HCT116 (cell line): ENCODE measurements around the gene SH3D19. TPM values are rescaled to one million over a fixed set of nuclear protein-coding genes. Genes with fewer than 3 reads are reported as not detected.

Experiments used
- ATAC-seq: fragments of 200-7000 bp; cut with Tn5 transposase; 2 replicates; pipeline ENCODE4 v1.9.1; 2020; ENCODE audit warnings: mild to moderate bottlenecking, moderate library complexity
- BruUV-seq: library from RNA; stranded (reverse); fragments of 400-500 nt; replicated peaks from 2 replicates; lab custom pipeline; 2021; lab: Mats Ljungman, UMichigan
- CTCF ChIA-PET: fragments of 300-600 bp; sonication (Branson Sonifier 250); formaldehyde crosslinking; loops from one replicate; lab custom pipeline; 2021; ENCODE audit warnings: antibody characterized with exemption; lab: Charles Lee
- POLR2A ChIA-PET: fragments of 300-600, 350-600 bp; sonication (Branson Sonifier 250); formaldehyde crosslinking; loops from one replicate; lab custom pipeline; 2021; ENCODE audit warnings: antibody characterized with exemption; lab: Charles Lee
- RAD21 ChIA-PET, 2 experiments: fragments of 300-600 bp; sonication (Branson Sonifier 250); formaldehyde crosslinking; loops; one replicate each; lab custom pipeline; 2023; ENCODE audit warnings: low total read pairs in 2 of 2; ENCODE audit not compliant: uncharacterized antibody in 2 of 2, unreplicated experiment in 2 of 2, low non-redundant PET in 1 of 2; lab: Charles Lee
- DNase-seq: peaks from one replicate; pipeline ENCODE4 v3.0.0-alpha.2; 2010; ENCODE audit warnings: low read depth, low spot score
- H2AFZ ChIP-seq: fragments of 200-600 bp; shearing (Covaris generic), sonication (generic); 2 replicates; pipeline ENCODE4 v1.6.1; 2017; ENCODE audit warnings: low read depth, mixed run types, mixed read lengths, antibody characterized with exemption, low read length; ENCODE audit not compliant: poor library complexity, severe bottlenecking
- H3K27ac ChIP-seq: 2 replicates; pipeline ENCODE4 v1.5.1; 2012; ENCODE audit warnings: low read depth, low read length
- H3K27me3 ChIP-seq: fragments of 200-600 bp; sonication (generic); 2 replicates; pipeline ENCODE4 v1.6.1; 2016; ENCODE audit warnings: mixed run types, low read length, mixed read lengths; ENCODE audit not compliant: insufficient read depth
- H3K36me3 ChIP-seq, 2 experiments: fragments of 200-500 bp in 1 of 2; fragments of 200-600 bp in 1 of 2; sonication (Bioruptor generic) in 1 of 2; sonication (generic) in 1 of 2; 2 replicates each; pipeline versions ENCODE4 v1.5.1 to v1.6.1; 2014 to 2016; ENCODE audit warnings: low read length in 2 of 2, inconsistent platforms in 1 of 2, mixed read lengths in 1 of 2, mixed run types in 1 of 2; ENCODE audit not compliant: insufficient read depth in 2 of 2, control insufficient read depth in 1 of 2
- H3K4me1 ChIP-seq, 2 experiments: fragments of 200-600 bp in 1 of 2; sonication (generic) in 1 of 2; 2 replicates each; pipeline versions ENCODE4 v1.5.1 to v1.6.1; 2012 to 2017; ENCODE audit warnings: low read length in 2 of 2, inconsistent platforms in 1 of 2, mild to moderate bottlenecking in 1 of 2, mixed read lengths in 1 of 2, mixed run types in 1 of 2, moderate library complexity in 1 of 2; ENCODE audit not compliant: insufficient read depth in 2 of 2, control insufficient read depth in 1 of 2
- H3K4me2 ChIP-seq: fragments of 200-600 bp; sonication (generic); 2 replicates; pipeline ENCODE4 v1.6.1; 2017; ENCODE audit warnings: mixed run types, low read length, mixed read lengths
- H3K4me3 ChIP-seq, 2 experiments: fragments of 200-600 bp in 1 of 2; sonication (generic) in 1 of 2; replicated peaks in 1 of 2; 2 replicates each; pipeline ENCODE4 v1.5.1; 2011 to 2016; ENCODE audit warnings: low read length in 2 of 2, control low read depth in 1 of 2, low read depth in 1 of 2, mild to moderate bottlenecking in 1 of 2, mixed read lengths in 1 of 2, mixed run types in 1 of 2
- H3K79me2 ChIP-seq: fragments of 200-600 bp; sonication (generic); 2 replicates; pipeline ENCODE4 v1.6.1; 2017; ENCODE audit warnings: mild to moderate bottlenecking, mixed run types, low read length, moderate library complexity, mixed read lengths; ENCODE audit not compliant: insufficient read depth
- H3K9ac ChIP-seq: fragments of 200-600 bp; sonication (generic); 2 replicates; pipeline ENCODE4 v1.6.1; 2016; ENCODE audit warnings: low read length, mixed read lengths
- H3K9me2 ChIP-seq: fragments of 200-600 bp; sonication (generic), shearing (Covaris generic); 2 replicates; pipeline ENCODE4 v1.6.1; 2017; ENCODE audit warnings: mixed run types, mild to moderate bottlenecking, moderate library complexity; ENCODE audit not compliant: insufficient read depth
- H3K9me3 ChIP-seq, 2 experiments: fragments of 200-500 bp in 1 of 2; fragments of 200-600 bp in 1 of 2; sonication (Bioruptor generic) in 1 of 2; sonication (generic) in 1 of 2; 2 replicates each; pipeline ENCODE4 v1.6.1; 2014 to 2017; ENCODE audit warnings: low read length in 2 of 2, mixed read lengths in 2 of 2, inconsistent platforms in 1 of 2, low read depth in 1 of 2, mild to moderate bottlenecking in 1 of 2, mixed run types in 1 of 2, moderate library complexity in 1 of 2; ENCODE audit not compliant: control insufficient read depth in 1 of 2, insufficient read depth in 1 of 2
- H4K20me1 ChIP-seq: fragments of 200-600 bp; sonication (generic), shearing (Covaris generic); 2 replicates; pipeline ENCODE4 v1.6.1; 2017; ENCODE audit warnings: mixed run types, mild to moderate bottlenecking, moderate library complexity; ENCODE audit not compliant: insufficient read depth
- ATF3 ChIP-seq: IDR thresholded peaks from 2 replicates; pipeline ENCODE4 v1.6.1; 2012
- CBX3 ChIP-seq: IDR thresholded peaks from 2 replicates; pipeline ENCODE4 v1.6.1; 2012; ENCODE audit warnings: low read depth
- CTCF ChIP-seq, 3 experiments: fragments of 200-600 bp in 1 of 3; sonication (generic) in 1 of 3; IDR thresholded peaks in 2 of 3; conservative IDR thresholded peaks in 1 of 3; 2 replicates each; pipeline ENCODE4 v1.5.1; 2012 to 2017; ENCODE audit warnings: low read depth in 2 of 3, low read length in 2 of 3, antibody characterized with exemption in 1 of 3, borderline replicate concordance in 1 of 3, control low read depth in 1 of 3, mild to moderate bottlenecking in 1 of 3, mixed read lengths in 1 of 3, mixed run types in 1 of 3, moderate library complexity in 1 of 3; ENCODE audit not compliant: insufficient read depth in 1 of 3
- EGR1 ChIP-seq: IDR thresholded peaks from 2 replicates; pipeline ENCODE4 v1.6.1; 2012; ENCODE audit warnings: low read depth
- ELF1 ChIP-seq: IDR thresholded peaks from 2 replicates; pipeline ENCODE4 v1.6.1; 2012; ENCODE audit warnings: low read depth, borderline replicate concordance
- EZH2 ChIP-seq: fragments of 200-600 bp; sonication (generic); IDR thresholded peaks from 2 replicates; pipeline ENCODE4 v1.6.1; 2017; ENCODE audit warnings: antibody characterized with exemption, mixed run types
- FOSL1 ChIP-seq: IDR thresholded peaks from 2 replicates; pipeline ENCODE4 v1.6.1; 2012; ENCODE audit warnings: low read depth
- MAX ChIP-seq: IDR thresholded peaks from 2 replicates; pipeline ENCODE4 v1.6.1; 2012
- POLR2A ChIP-seq: IDR thresholded peaks from 2 replicates; pipeline ENCODE4 v1.7.0; 2011; ENCODE audit warnings: borderline replicate concordance; ENCODE audit not compliant: insufficient read depth, insufficient read length; ENCODE audit errors: extremely low read depth
- POLR2AphosphoS5 ChIP-seq: IDR thresholded peaks from 2 replicates; pipeline ENCODE4 v1.6.1; 2011; ENCODE audit warnings: mild to moderate bottlenecking, low read depth, low read length, moderate library complexity
- RAD21 ChIP-seq: IDR thresholded peaks from 2 replicates; pipeline ENCODE4 v1.6.1; 2012; ENCODE audit warnings: low read depth, mild to moderate bottlenecking
- REST ChIP-seq: IDR thresholded peaks from 2 replicates; pipeline ENCODE4 v1.6.1; 2012; ENCODE audit warnings: low read depth
- SIN3A ChIP-seq: IDR thresholded peaks from 2 replicates; pipeline ENCODE4 v1.6.1; 2012; ENCODE audit warnings: low read depth
- SP1 ChIP-seq: IDR thresholded peaks from 2 replicates; pipeline ENCODE4 v1.6.1; 2012; ENCODE audit warnings: low read depth
- SRF ChIP-seq: IDR thresholded peaks from 2 replicates; pipeline ENCODE4 v1.6.1; 2012; ENCODE audit warnings: low read depth
- TCF7L2 ChIP-seq: IDR thresholded peaks from 2 replicates; pipeline ENCODE4 v1.7.0; 2011; ENCODE audit warnings: borderline replicate concordance, inconsistent platforms; ENCODE audit not compliant: insufficient read depth, insufficient read length; ENCODE audit errors: extremely low read depth
- YY1 ChIP-seq: IDR thresholded peaks from 2 replicates; pipeline ENCODE4 v1.6.1; 2011; ENCODE audit warnings: low read length, low read depth, moderate library complexity, mild to moderate bottlenecking; ENCODE audit not compliant: insufficient replicate concordance; ENCODE audit errors: extremely low read depth
- ZBTB33 ChIP-seq: IDR thresholded peaks from 2 replicates; pipeline ENCODE4 v1.6.1; 2011; ENCODE audit warnings: mild to moderate bottlenecking, low read length, moderate library complexity; ENCODE audit not compliant: insufficient replicate concordance; ENCODE audit errors: extremely low read depth
- ZFX ChIP-seq: fragments of 450-650 bp; IDR thresholded peaks from 2 replicates; pipeline ENCODE4 v1.6.1; 2017
- ZNF274 ChIP-seq: fragments of 200-500 bp; sonication (Bioruptor generic); IDR thresholded peaks from 2 replicates; pipeline ENCODE4 v1.6.1; 2014; ENCODE audit warnings: mild to moderate bottlenecking, low read depth, low read length, inconsistent platforms
- intact Hi-C: fragments of 100-400 bp; cut with micrococcal nuclease; formaldehyde crosslinking; loops from 2 replicates; pipeline ENCODE4 v1.10.0; 2022
- total RNA-seq: library from RNA; stranded (reverse); gene quantifications from one replicate; pipeline ENCODE4 v1.2.1, GENCODE V29; 2021; ENCODE audit not compliant: unreplicated experiment

Gene SH3D19
- total RNA-seq, 1 experiment from 2014 or later: 37.5 TPM

GRCh38 chr4:151322570-151322969 lies 2.8 kb downstream of the SH3D19 start:
- DNase-seq (no peak), ATAC-seq (no peak)
- H3K4me1 ChIP-seq: peaks cover 37 to 66% of the 10 kb centered on the region in 2 experiments
- no TSS peak for BruUV-seq
- no peaks in the 10 kb centered on the region for H3K36me3 ChIP-seq
- H3K27ac ChIP-seq: no peak overlapping the region
- CTCF ChIA-PET: no interaction called here
- intact Hi-C loops: loop anchor here (5.0 kb wide), 1 partner anchor 85 kb away; the partner anchor contains the start of gene FHIP1A
- POLR2A ChIA-PET: no interaction called here
- no peaks in the 10 kb centered on the region for H3K9me3 ChIP-seq
- no peak overlapping the region for H3K9ac ChIP-seq
- RAD21 ChIA-PET: no interaction called here
- TF ChIP-seq ELF1 (no peak), SP1 (no peak), MAX (no peak), EZH2 (no peak), RAD21 (no peak), FOSL1 (no peak), SRF (no peak), TCF7L2 (no peak), POLR2A (no peak), CTCF (IDR thresholded peaks at IDR 0.05 in 2 of 3, conservative IDR thresholded peaks at IDR 0.05 in 1 of 3; ENCODE audit: borderline replicate concordance in 1 of 3, insufficient read depth in 1 of 3, low read depth in 2 of 3, low read length in 2 of 3) (no peak), REST (no peak), ATF3 (no peak), CBX3 (no peak), YY1 (no peak), SIN3A (no peak), ZNF274 (no peak), ZFX (no peak), POLR2AphosphoS5 (no peak), EGR1 (no peak), ZBTB33 (no peak)
- no peaks in the 10 kb centered on the region for H3K27me3 ChIP-seq
- H4K20me1 ChIP-seq: no peaks in the 10 kb centered on the region
- peak overlapping the region; percentile 85 for H3K4me2 ChIP-seq
- H3K79me2 ChIP-seq: peaks cover 62% of the 10 kb centered on the region
- no peaks in the 10 kb centered on the region for H3K9me2 ChIP-seq
- H2AFZ ChIP-seq: no peak overlapping the region
- H3K4me3 ChIP-seq: no peak overlapping the region
